Endometrium (tissue), 2 donors: ENCODE data around the gene LIN28B.
"Not testable (repeated sequence)": the region's sequence is repeated elsewhere in the genome, so short reads cannot be mapped to it uniquely, and the experiment has no call there.

Experiments
- FAIRE-seq: peaks from 2 replicates; lab custom pipeline; 2012; peaks lifted over from hg19 to GRCh38; lab: Jason Lieb, UNC
- donor health status: control.
- donor health status: control.

LIN28B gene

GRCh38 chr6:105067329-105067728, 110.4 kb downstream of the LIN28B start:
- no peak for FAIRE-seq

- no peak for FAIRE-seq
Observed at GRCh38 chr6:105068407-105068806, 111.5 kb downstream of the LIN28B start.

- no peak for FAIRE-seq
Observed at GRCh38 chr6:105069821-105070445, 113.0 kb downstream of the LIN28B start.

GRCh38 chr6:105072798-105073199, 115.9 kb downstream of the LIN28B start:
- no peak for FAIRE-seq

- FAIRE-seq = no peak
Observed at GRCh38 chr6:105075210-105075609, 118.3 kb downstream of the LIN28B start.

GRCh38 chr6:105076418-105076817, 119.5 kb downstream of the LIN28B start:
- FAIRE-seq = not testable (repeated sequence)

- FAIRE-seq = peak; percentile 95
Observed at GRCh38 chr6:105077596-105078385, 120.9 kb downstream of the LIN28B start.

GRCh38 chr6:105078386-105078708, 121.4 kb downstream of the LIN28B start:
- FAIRE-seq = no peak

GRCh38 chr6:105080279-105080678, 123.4 kb downstream of the LIN28B start:
- no peak for FAIRE-seq

- FAIRE-seq = not testable (repeated sequence)
Observed at GRCh38 chr6:105081662-105082061, 124.8 kb downstream of the LIN28B start.

- FAIRE-seq = peak; percentile 83
Observed at GRCh38 chr6:105087571-105088211, 130.8 kb downstream of the LIN28B start.

- no peak for FAIRE-seq
Observed at GRCh38 chr6:105091140-105091829, 134.4 kb downstream of the LIN28B start.

GRCh38 chr6:105094133-105094640, 137.3 kb downstream of the LIN28B start:
- no peak for FAIRE-seq

GRCh38 chr6:105095139-105095538, 138.2 kb downstream of the LIN28B start:
- no peak for FAIRE-seq

- FAIRE-seq = no peak
Observed at GRCh38 chr6:105097288-105097687, 140.4 kb downstream of the LIN28B start.

- FAIRE-seq = no peak
Observed at GRCh38 chr6:105099371-105099770, 142.5 kb downstream of the LIN28B start.

GRCh38 chr6:105102186-105102585, 145.3 kb downstream of the LIN28B start:
- FAIRE-seq = no peak

GRCh38 chr6:105105094-105105493, 148.2 kb downstream of the LIN28B start:
- FAIRE-seq = no peak

- no peak for FAIRE-seq
Observed at GRCh38 chr6:105106260-105106659, 149.4 kb downstream of the LIN28B start.

GRCh38 chr6:105107207-105107606, 150.3 kb downstream of the LIN28B start:
- FAIRE-seq = no peak

- no peak for FAIRE-seq
Observed at GRCh38 chr6:105108631-105109262, 151.8 kb downstream of the LIN28B start.
